AG10803 (cell line): ENCODE measurements around the gene KPNA4.

ENCODE experiments used
- DNase-seq: peaks from one replicate; pipeline ENCODE4 v3.0.0; 2010; ENCODE audit warnings: low read depth
- H3K4me3 ChIP-seq: 2 replicates; pipeline ENCODE4 v1.5.1; 2011; ENCODE audit warnings: mild to moderate bottlenecking, low read length, control low read depth
- CTCF ChIP-seq: conservative IDR thresholded peaks from 2 replicates; pipeline ENCODE4 v1.5.1; 2011; ENCODE audit warnings: mild to moderate bottlenecking, low read length, control low read depth, inconsistent platforms

KPNA4 gene

DNA sequence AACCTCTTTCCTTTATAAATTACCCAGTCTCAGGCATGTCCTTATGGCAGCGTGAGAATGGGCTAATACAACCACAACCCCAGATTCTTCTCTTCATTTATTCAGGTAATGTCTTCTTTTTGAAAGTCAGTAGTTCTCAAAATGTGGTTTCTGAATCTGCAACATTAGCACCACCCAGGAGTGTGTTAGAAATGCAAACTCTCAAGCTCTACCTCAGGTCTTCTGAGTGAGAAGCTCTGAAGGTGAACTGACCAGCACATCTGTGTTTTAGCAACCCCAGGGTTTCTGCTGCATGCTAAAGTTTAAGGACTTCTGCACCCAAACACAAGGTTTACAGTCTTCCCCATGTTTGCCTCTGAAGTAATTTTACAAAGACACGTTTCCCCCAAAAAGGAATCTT is 93.5 kb downstream of the KPNA4 start:
- DNase-seq, result no peak
- H3K4me3 ChIP-seq, result no peak overlapping the region
- no peak for TF ChIP-seq CTCF

DNA sequence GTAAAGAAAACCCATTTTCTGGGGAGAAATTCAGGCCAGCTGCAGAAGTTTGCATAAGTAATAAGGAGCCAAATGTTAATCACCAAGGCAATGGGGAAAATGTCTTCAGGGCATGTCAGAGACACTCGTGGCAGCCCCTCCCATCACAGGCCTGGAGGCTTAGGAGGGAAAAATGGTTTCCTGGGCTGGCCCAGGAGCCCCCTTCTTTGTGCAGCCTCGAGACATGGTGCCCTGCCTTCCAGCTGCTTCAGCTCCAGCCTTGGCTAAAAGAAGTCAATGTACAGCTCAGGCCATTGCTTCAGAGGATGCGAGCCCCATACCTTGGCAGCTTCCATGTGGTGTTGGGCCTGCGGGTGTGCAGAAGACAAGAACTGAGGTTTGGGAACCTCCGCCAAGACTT is 95.2 kb downstream of the KPNA4 start:
- H3K4me3 ChIP-seq, result no peak overlapping the region
- no peak for DNase-seq
- no peak for TF ChIP-seq CTCF

DNA sequence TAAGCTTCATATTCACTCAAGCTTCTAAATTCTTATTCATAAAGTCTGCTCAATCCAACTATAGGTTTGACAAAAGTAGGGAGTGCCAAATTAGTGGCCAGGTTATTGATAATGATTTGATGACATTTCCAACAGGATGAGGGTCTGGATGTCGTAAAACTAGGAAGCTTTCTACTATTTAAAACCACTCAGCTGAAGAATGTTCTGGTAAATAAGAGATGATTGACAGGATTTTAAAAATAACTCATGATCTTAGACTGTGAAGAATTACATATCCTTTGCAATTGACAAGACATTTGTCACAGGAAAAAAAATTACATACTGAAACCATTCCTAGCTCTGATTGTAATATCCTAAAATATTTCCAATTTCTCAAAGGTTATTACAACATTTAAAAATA is 100.4 kb downstream of the KPNA4 start:
- DNase-seq, result no peak
- H3K4me3 ChIP-seq, result no peak overlapping the region
- TF ChIP-seq CTCF, result no peak

- TF ChIP-seq CTCF, result no peak
- DNase-seq, result no peak
- H3K4me3 ChIP-seq, result no peak overlapping the region
Observed at GRCh38 chr3:160464321-160464720, 101.0 kb downstream of the KPNA4 start.

DNA sequence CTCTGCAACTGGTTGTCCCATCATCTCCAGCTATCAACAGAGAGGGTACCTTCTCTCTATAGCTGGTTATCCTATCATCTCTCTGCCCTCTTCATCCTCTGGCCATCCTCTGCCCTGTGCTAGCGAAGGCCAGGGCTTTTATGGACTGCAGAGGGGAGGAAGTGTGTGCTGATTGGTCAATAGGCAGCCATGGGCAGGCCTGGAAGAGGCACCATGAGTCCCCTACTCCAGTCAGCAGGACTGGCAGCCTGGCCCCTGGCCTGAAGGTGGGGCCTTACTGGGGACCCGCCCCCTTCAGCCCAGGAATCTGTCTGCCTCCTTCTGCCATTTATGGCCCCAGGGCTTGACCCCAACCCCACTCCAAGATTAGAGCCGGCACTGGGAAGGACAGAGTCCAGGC is 105.3 kb downstream of the KPNA4 start:
- no peak for TF ChIP-seq CTCF
- no peak for DNase-seq
- H3K4me3 ChIP-seq, result no peak overlapping the region

DNA sequence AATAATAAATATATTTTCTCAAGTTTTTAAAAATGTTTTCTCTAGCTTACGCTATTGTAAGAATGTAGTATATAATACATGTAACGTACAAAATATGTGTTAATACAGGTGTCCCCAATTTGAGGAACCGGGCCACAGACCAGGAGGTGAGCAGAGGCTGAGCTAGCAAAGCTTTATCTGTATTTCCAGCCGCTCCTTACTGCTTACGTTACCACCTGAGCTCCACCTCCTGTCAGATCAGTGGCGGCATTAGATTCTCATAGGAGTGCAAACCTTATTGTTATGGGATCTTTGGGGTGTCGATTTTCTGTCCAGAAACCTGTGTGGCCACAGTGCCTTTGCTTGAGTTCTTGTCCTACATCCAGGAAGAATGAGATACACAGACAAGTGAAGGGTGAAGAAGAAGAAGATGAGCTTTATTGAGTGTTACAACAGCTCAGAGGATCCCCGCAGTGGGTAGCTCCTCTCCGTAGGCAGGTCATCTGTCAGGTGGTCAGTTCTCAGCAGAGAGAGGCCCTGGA is 105.9 kb downstream of the KPNA4 start:
- H3K4me3 ChIP-seq, result no peak overlapping the region
- no peak for DNase-seq
- no peak for TF ChIP-seq CTCF

- no peak for TF ChIP-seq CTCF
- no peak overlapping the region for H3K4me3 ChIP-seq
- no peak for DNase-seq
Observed at GRCh38 chr3:160458151-160458550, 107.2 kb downstream of the KPNA4 start.
